HG02623 (cell line): ENCODE results near the gene CMTM5.
"Not testable (repeated sequence)": the region's sequence is repeated elsewhere in the genome, so short reads cannot be mapped to it uniquely, and the experiment has no call there.

Source experiments
- ATAC-seq: cut with Tn5 transposase; IDR thresholded peaks from one replicate; pipeline ENCODE4 v1.9.1; 2021; ENCODE audit warnings: moderate library complexity; ENCODE audit not compliant: unreplicated experiment

Gene CMTM5

GRCh38 chr14:23377573-23378563 lies 1.0 kb downstream of the CMTM5 start:
- no peak for ATAC-seq

GRCh38 chr14:23378612-23379220 lies 1.9 kb downstream of the CMTM5 start:
- ATAC-seq: no peak

- ATAC-seq: no peak
These were observed 2.7 kb downstream of the CMTM5 start for GRCh38 chr14:23379366-23380196.

GRCh38 chr14:23380197-23380914 lies 3.5 kb downstream of the CMTM5 start:
- ATAC-seq: no peak

GRCh38 chr14:23380976-23381375 lies 4.1 kb downstream of the CMTM5 start:
- ATAC-seq: no peak

GRCh38 chr14:23381871-23382270 lies 5.0 kb downstream of the CMTM5 start:
- no peak for ATAC-seq

GRCh38 chr14:23382276-23382675 lies 5.4 kb downstream of the CMTM5 start:
- no peak for ATAC-seq

GRCh38 chr14:23382731-23383440 lies 6.0 kb downstream of the CMTM5 start:
- no peak for ATAC-seq

- ATAC-seq: no peak
These were observed 7.7 kb downstream of the CMTM5 start for GRCh38 chr14:23384364-23385080.

- no peak for ATAC-seq
These were observed 8.4 kb downstream of the CMTM5 start for GRCh38 chr14:23385244-23385641.

GRCh38 chr14:23385642-23386265 lies 8.9 kb downstream of the CMTM5 start:
- ATAC-seq: no peak

- ATAC-seq: not testable (repeated sequence)
These were observed 9.4 kb downstream of the CMTM5 start for GRCh38 chr14:23386266-23386657.

GRCh38 chr14:23386999-23387398 lies 10.2 kb downstream of the CMTM5 start:
- no peak for ATAC-seq

GRCh38 chr14:23387916-23388882 lies 11.4 kb downstream of the CMTM5 start:
- ATAC-seq: no peak

- no peak for ATAC-seq
These were observed 12.2 kb downstream of the CMTM5 start for GRCh38 chr14:23388996-23389395.

- no peak for ATAC-seq
These were observed 12.6 kb downstream of the CMTM5 start for GRCh38 chr14:23389396-23389795.

- ATAC-seq: not testable (repeated sequence)
These were observed 13.0 kb downstream of the CMTM5 start for GRCh38 chr14:23389871-23390270.

- no peak for ATAC-seq
These were observed 15.8 kb downstream of the CMTM5 start for GRCh38 chr14:23392613-23393012.
